NCI-H69 (cell line): ENCODE data around the gene ULK2.

Source experiments
- DNase-seq: peaks from one replicate; lab custom pipeline; 2025; lab: John Stamatoyannopoulos, UW

Gene ULK2

GRCh38 chr17:19747159-19747719 is 120.5 kb downstream of the ULK2 start:
- no peak for DNase-seq

GRCh38 chr17:19746517-19746916 is 121.2 kb downstream of the ULK2 start:
- no peak for DNase-seq

DNA sequence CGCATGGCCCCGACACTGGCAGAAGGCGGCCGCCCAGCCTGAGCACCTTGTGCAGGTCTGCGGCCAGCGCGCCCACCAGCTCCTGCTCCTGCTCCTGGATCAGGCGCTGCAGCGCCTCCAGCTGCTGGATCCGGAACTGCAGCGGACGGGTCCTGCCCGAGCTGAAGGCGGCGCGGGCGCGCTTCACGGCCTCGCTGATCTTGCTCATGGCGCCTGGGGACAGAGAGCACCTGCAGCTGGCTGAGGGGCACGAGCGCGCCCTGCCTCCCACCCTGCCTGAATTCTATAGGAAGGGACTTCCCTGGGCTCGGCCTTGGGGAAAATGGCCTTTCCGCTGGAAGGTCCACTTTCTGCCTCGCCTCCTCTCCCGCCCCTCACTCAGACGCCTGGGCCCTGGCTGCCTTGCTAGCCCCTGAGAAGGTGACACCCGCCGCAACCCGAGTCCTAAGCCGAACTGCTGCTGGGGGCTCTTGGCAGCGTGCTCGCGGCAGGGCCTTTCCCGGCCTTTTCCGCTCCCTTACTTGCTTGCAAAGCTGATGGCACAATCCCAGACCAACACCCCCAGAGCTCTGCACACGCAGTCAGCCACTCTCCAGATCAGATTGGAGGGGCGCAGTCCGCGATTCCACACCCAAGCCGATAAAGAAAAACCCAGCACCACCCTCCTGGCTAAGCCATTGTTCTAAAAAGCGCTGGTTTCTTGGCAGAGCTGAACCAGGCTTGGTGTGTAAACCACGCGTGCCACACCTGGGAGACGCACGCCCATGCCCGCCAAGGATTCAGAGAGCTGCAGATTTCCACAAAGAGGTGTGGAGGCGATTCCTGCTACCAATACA is 122.6 kb downstream of the ULK2 start:
- peak; percentile 84 for DNase-seq

- peak; percentile 43 for DNase-seq
Measured at GRCh38 chr17:19744492-19744891, 123.2 kb downstream of the ULK2 start.

- no peak for DNase-seq
Measured at GRCh38 chr17:19743101-19744100, 124.3 kb downstream of the ULK2 start.

- DNase-seq: no peak
Measured at GRCh38 chr17:19742495-19742894, 125.2 kb downstream of the ULK2 start.

- DNase-seq: no peak
Measured at GRCh38 chr17:19741832-19742457, 125.8 kb downstream of the ULK2 start.

GRCh38 chr17:19740933-19741332 is 126.8 kb downstream of the ULK2 start:
- no peak for DNase-seq

- no peak for DNase-seq
Measured at GRCh38 chr17:19739241-19740201, 128.2 kb downstream of the ULK2 start.

DNA sequence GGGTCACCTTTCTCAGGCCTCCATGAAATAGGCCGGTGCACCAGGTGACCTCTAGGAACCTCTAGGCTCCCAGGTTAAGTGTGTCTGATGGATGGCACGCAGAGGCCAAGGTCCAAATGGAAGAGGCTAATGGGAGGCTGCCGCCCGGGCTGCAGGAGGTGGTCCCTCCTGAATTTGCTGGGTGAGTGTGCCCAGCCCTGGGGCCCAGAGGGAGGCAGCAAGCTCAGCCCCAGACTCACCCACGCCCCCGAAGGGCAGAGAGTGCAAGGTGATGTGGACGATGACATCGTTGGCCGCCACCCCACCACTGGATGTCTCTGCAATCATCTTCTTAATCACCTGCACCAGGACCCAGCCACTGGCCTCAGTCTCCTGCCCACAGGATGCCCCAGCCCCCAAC is 129.0 kb downstream of the ULK2 start:
- no peak for DNase-seq

DNA sequence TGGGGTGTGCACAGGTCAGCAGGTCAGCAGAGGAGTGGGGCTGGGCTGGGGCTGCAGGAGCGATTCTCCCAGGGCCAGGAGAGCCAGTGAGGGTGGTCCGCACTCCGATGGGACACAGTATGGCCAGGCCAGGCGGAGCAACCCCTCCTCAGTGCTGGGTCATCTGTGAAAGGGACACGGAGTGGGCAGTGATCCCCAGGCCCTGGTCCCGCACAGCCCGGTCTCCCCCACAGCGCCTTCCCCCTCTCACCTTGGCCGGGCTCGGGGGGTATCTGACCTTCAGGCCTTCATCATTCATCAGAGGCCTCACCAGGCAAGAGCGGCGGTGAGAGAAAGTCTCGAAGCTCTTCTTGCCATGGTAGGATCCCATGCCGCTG is 129.7 kb downstream of the ULK2 start:
- no peak for DNase-seq

DNA sequence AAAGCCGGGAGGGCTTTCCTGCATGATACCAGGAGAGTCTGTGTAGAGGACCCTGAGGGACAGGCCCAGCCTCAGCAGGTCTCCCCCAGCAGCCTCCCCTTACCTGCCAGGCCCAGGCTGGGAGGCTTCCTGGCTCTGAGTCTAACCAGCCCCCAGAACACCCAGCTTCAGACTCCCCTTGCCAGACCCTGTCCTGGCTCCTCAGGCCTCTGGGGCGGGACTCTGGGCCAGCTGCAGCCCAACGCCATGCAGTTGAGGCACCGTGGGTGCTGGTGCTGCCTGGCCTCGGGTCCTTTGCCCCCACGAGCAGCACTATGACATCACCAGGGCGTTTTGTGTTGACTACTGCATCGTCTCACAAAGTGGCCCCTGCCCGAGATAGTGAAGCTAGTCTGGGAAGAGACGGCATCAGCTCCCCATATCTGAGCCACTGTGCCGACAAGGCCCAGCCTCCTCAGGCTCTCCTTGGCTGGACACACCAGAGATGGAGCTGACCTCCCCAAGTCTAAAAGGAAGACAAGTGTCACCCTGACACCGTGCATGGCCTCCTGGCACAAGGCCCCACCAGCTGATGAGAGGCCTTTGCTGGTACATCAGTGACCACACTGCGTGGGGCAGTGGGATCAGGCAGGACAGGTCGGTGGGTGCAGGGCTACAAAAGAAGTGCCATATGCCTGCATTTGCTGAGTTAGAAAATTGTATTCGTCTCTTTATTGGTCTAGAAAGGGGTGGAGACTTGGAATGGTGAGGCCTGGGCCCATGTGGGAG is 130.2 kb downstream of the ULK2 start:
- no peak for DNase-seq

DNA sequence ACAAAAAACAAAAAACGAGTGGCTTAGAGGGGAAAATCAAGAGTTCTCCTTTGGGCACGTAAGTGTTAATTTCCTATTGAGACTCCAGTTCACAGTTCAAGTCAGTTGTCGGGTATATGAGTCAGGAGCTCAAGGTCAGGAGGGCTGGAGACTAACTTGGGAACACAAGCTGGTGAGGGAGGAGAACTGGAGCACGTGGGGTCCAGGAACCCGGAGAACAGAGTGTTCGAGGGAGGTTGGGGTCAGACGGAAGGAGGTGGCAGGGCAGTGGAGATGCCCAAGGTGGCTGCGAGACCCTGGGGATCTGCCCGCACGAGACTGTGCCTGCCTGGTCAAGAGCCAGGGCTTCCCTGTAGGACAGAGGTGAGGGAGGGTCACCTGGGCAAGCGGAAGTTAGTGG is 131.7 kb downstream of the ULK2 start:
- no peak for DNase-seq

GRCh38 chr17:19733953-19734526 is 133.7 kb downstream of the ULK2 start:
- no peak for DNase-seq

DNA sequence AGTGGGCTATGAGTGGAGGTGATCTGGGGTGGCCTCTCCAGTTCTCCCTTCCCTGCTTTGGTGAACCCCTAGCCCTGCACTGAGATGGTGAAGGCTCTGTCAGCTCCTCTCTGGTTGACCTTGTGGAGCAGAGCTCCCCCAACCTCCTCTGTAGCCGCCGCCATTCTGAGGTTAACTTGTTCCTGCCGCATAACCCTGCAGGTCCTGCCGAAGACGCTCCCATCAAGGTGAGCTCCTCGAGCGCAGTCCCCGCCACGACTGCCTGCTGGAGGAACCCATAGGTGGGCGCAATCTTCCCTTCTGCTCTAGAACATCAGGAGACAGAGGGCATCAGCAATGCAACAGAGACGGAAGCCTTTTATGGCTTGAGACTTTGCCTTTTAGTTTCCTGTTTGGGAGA is 136.1 kb downstream of the ULK2 start:
- DNase-seq: no peak

DNA sequence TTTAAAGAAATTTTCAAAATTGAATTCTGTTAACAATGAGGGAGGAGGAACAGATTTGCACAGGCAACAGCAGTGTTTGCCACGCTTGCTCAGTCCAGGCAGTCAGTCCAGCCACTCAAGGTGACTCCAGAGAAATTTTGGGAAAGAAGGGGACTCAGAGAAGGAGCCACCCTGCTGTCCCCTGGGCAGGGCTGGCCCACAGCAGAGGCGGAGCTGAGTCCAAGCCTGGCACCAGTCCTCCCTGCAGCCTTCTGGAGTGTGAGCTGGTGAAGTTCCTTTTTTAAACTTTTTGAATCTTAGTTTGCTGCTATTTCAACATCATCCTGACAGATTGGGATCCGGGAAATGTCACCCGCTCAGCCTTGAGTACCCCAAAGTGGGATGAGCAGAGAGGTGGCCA is 136.9 kb downstream of the ULK2 start:
- no peak for DNase-seq

DNA sequence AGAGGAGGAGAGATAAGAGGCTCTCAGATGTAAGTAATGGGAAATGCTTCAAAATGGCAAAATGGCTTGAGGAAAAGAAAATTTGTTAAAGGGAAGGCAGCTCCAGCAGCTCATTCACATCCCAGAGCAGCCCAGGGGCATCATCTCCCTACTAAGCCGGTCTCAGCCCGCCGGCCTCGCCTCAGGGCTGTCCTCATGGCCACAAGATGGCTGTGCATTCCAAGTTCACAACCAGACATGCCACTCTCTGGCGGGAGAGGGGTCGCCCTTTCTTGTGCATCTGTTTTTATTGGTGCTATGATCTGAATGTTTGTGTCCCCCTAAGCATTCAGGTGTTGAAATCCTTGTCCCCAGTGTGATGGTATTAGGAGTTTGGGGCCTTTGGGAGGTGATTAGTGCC is 137.8 kb downstream of the ULK2 start:
- no peak for DNase-seq

DNA sequence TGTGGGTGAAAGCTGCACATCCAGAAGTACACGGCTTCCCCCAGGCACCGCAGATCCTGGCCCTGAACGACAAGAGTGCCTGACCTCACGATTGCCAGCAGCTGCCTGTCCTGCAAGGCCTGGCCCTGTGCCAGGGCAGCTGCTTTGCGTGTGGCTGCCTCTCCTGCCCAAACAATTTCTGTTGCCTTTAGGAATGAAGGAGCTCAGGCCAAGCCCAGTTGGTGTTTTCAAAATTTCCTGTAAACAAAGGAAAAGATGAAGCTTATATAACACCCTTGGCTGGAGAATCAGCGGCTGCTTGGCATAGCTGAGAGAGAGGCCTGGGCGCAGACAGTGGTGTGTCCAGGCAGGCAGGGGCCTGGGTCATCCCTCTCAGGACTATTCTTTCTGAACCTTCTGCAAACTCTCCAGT is 139.6 kb downstream of the ULK2 start:
- DNase-seq: peak; percentile 82

- DNase-seq: peak; percentile 9
Measured at GRCh38 chr17:19727501-19728078, 140.1 kb downstream of the ULK2 start.
